HFF-Myc (cell line): Measurements from ENCODE around the gene MAP2K6.

Source experiments
- DNase-seq: peaks from one replicate; pipeline ENCODE4 v3.0.0-alpha.2; 2011; ENCODE audit warnings: low read depth; ENCODE audit errors: extremely low read depth
- H3K4me3 ChIP-seq: replicated peaks from 2 replicates; pipeline ENCODE4 v1.5.1; 2011; ENCODE audit warnings: low read depth, mild to moderate bottlenecking, control low read depth, low read length
- CTCF ChIP-seq: IDR thresholded peaks from 2 replicates; pipeline ENCODE4 v1.5.1; 2012; ENCODE audit warnings: mild to moderate bottlenecking, low read depth, low read length, control low read depth; ENCODE audit errors: missing control alignments

MAP2K6 gene

GRCh38 chr17:69423450-69423849 is 9.0 kb downstream of the MAP2K6 start:
- DNase-seq, result no peak
- TF ChIP-seq CTCF, result no peak
- no peak overlapping the region for H3K4me3 ChIP-seq

- no peak for TF ChIP-seq CTCF
- no peak for DNase-seq
- no peak overlapping the region for H3K4me3 ChIP-seq
Measured at GRCh38 chr17:69424287-69425041, 10.0 kb downstream of the MAP2K6 start.

GRCh38 chr17:69425978-69426377 is 11.5 kb downstream of the MAP2K6 start:
- DNase-seq, result no peak
- TF ChIP-seq CTCF, result no peak

GRCh38 chr17:69427486-69428197 is 13.1 kb downstream of the MAP2K6 start:
- DNase-seq, result no peak
- no peak overlapping the region for H3K4me3 ChIP-seq
- TF ChIP-seq CTCF, result no peak

More at GRCh38 chr17:69425978-69426377, 11.5 kb downstream of the MAP2K6 start:
- H3K4me3 ChIP-seq, result no peak overlapping the region

- H3K4me3 ChIP-seq, result no peak overlapping the region
- DNase-seq, result no peak
- no peak for TF ChIP-seq CTCF
Measured at GRCh38 chr17:69428252-69428980, 13.9 kb downstream of the MAP2K6 start.

- no peak overlapping the region for H3K4me3 ChIP-seq
- DNase-seq, result no peak
Measured at GRCh38 chr17:69430488-69430887, 16.0 kb downstream of the MAP2K6 start.

More at GRCh38 chr17:69430488-69430887, 16.0 kb downstream of the MAP2K6 start:
- TF ChIP-seq CTCF, result no peak
